HepG2 (cell line): ENCODE measurements around the gene ARL15.

Source experiments
- BRD4 ChIP-seq: sonication (generic); formaldehyde crosslinking; IDR thresholded peaks from 2 replicates; pipeline ENCODE4 v1.4.0; 2020; ENCODE audit warnings: missing genetic modification reagents
- HNRNPUL1 ChIP-seq: fragments of 200-400 bp; formaldehyde crosslinking; IDR thresholded peaks from 2 replicates; pipeline ENCODE4 v1.6.1; 2017; ENCODE audit warnings: low read depth, mild to moderate bottlenecking, low read length, moderate library complexity
- MAZ ChIP-seq, 2 experiments: sonication (generic) in 1 of 2; formaldehyde crosslinking in 1 of 2; IDR thresholded peaks; 2 replicates each; pipeline versions ENCODE4 v1.5.0 to v1.6.1; 2012 to 2020; ENCODE audit warnings: low read depth in 2 of 2, mild to moderate bottlenecking in 2 of 2, borderline replicate concordance in 1 of 2, improper control_type of control experiment in 1 of 2, low read length in 1 of 2, missing genetic modification reagents in 1 of 2, moderate library complexity in 1 of 2
- NFYB ChIP-seq: sonication (generic); formaldehyde crosslinking; IDR thresholded peaks from 2 replicates; pipeline ENCODE4 v1.4.0; 2020; ENCODE audit warnings: missing genetic modification reagents
- NR3C1 ChIP-seq: sonication (generic); formaldehyde crosslinking; IDR thresholded peaks from 2 replicates; pipeline ENCODE4 v1.4.0; 2020; ENCODE audit warnings: missing genetic modification reagents
- ZNF552 ChIP-seq: sonication (generic); formaldehyde crosslinking; IDR thresholded peaks from 2 replicates; pipeline ENCODE4 v1.9.0; 2022; ENCODE audit warnings: missing genetic modification reagents, mild to moderate bottlenecking, borderline replicate concordance
- ZNF670 ChIP-seq: sonication (generic); formaldehyde crosslinking; IDR thresholded peaks from 2 replicates; pipeline ENCODE4 v1.8.0; 2022; ENCODE audit warnings: mild to moderate bottlenecking, missing genetic modification reagents, borderline replicate concordance
- TF ChIP-seq, protein P1 (sequence below): sonication (generic); formaldehyde crosslinking; IDR thresholded peaks from 2 replicates; pipeline ENCODE4 v1.5.0; 2020; ENCODE audit warnings: mild to moderate bottlenecking, missing genetic modification reagents, moderate library complexity
- TF ChIP-seq, protein P2 (sequence below), 2 experiments: sonication (generic) in 1 of 2; formaldehyde crosslinking in 1 of 2; IDR thresholded peaks; 2 replicates each; pipeline versions ENCODE4 v1.4.0 to v1.6.1; 2018 to 2020; ENCODE audit warnings: missing genetic modification reagents in 2 of 2, borderline replicate concordance in 1 of 2, low read depth in 1 of 2, mild to moderate bottlenecking in 1 of 2, missing biosample characterization in 1 of 2

GRCh38 chr5:53927668-53928247 lies 382.6 kb downstream of the ARL15 start:
- TF ChIP-seq NR3C1 (no peak), ZNF670 (CRISPR knock-in tag) (no peak), ZNF552 (CRISPR knock-in tag) (no peak), NFYB (no peak), MAZ (IDR thresholded peaks at IDR 0.05; ENCODE audit: borderline replicate concordance, low read depth, low read length) (no peak), MAZ (CRISPR knock-in tag; IDR thresholded peaks at IDR 0.05; ENCODE audit: low read depth) (no peak), HNRNPUL1 (no peak), BRD4 (CRISPR knock-in tag) (no peak)
- TF ChIP-seq, protein P1, sequence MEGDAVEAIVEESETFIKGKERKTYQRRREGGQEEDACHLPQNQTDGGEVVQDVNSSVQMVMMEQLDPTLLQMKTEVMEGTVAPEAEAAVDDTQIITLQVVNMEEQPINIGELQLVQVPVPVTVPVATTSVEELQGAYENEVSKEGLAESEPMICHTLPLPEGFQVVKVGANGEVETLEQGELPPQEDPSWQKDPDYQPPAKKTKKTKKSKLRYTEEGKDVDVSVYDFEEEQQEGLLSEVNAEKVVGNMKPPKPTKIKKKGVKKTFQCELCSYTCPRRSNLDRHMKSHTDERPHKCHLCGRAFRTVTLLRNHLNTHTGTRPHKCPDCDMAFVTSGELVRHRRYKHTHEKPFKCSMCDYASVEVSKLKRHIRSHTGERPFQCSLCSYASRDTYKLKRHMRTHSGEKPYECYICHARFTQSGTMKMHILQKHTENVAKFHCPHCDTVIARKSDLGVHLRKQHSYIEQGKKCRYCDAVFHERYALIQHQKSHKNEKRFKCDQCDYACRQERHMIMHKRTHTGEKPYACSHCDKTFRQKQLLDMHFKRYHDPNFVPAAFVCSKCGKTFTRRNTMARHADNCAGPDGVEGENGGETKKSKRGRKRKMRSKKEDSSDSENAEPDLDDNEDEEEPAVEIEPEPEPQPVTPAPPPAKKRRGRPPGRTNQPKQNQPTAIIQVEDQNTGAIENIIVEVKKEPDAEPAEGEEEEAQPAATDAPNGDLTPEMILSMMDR: 0 out of 2 replicates have a peak, but pooled peaks have one; percentile 13
- TF ChIP-seq, protein P2, sequence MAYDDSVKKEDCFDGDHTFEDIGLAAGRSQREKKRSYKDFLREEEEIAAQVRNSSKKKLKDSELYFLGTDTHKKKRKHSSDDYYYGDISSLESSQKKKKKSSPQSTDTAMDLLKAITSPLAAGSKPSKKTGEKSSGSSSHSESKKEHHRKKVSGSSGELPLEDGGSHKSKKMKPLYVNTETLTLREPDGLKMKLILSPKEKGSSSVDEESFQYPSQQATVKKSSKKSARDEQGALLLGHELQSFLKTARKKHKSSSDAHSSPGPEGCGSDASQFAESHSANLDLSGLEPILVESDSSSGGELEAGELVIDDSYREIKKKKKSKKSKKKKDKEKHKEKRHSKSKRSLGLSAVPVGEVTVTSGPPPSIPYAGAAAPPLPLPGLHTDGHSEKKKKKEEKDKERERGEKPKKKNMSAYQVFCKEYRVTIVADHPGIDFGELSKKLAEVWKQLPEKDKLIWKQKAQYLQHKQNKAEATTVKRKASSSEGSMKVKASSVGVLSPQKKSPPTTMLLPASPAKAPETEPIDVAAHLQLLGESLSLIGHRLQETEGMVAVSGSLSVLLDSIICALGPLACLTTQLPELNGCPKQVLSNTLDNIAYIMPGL (CRISPR knock-in tag; IDR thresholded peaks at IDR 0.05; ENCODE audit: borderline replicate concordance in 1 of 2, low read depth in 1 of 2): no peak
